Stimulated activated CD4-positive, alpha-beta T cell treated with anti-CD3 and anti-CD28 coated beads, TNF-alpha, amount 100 ng/mL, for 1 hour (primary cell): ENCODE measurements around the gene SKIC3.

Experiments
- DNase-seq, 3 donors: peaks; one replicate each; pipeline ENCODE4 v3.0.0-alpha.2; 2020; ENCODE audit warnings: low read depth in 3 of 3, low spot score in 1 of 3

SKIC3 gene

GRCh38 chr5:95531491-95531890, 23.3 kb downstream of the SKIC3 start:
- DNase-seq, result no peak

GRCh38 chr5:95530416-95530815, 24.4 kb downstream of the SKIC3 start:
- no peak for DNase-seq

GRCh38 chr5:95528565-95528964, 26.2 kb downstream of the SKIC3 start:
- no peak for DNase-seq

- no peak for DNase-seq
These were observed 27.9 kb downstream of the SKIC3 start for GRCh38 chr5:95526871-95527270.

- no peak for DNase-seq
These were observed 30.4 kb downstream of the SKIC3 start for GRCh38 chr5:95524423-95524822.

- no peak for DNase-seq
These were observed 34.6 kb downstream of the SKIC3 start for GRCh38 chr5:95520206-95520605.

- DNase-seq, result no peak
These were observed 35.1 kb downstream of the SKIC3 start for GRCh38 chr5:95519681-95520080.

GRCh38 chr5:95519151-95519550, 35.6 kb downstream of the SKIC3 start:
- DNase-seq, result no peak

GRCh38 chr5:95518417-95518816, 36.4 kb downstream of the SKIC3 start:
- DNase-seq, result no peak

- no peak for DNase-seq
These were observed 43.2 kb downstream of the SKIC3 start for GRCh38 chr5:95511606-95512005.

- DNase-seq, result no peak
These were observed 46.2 kb downstream of the SKIC3 start for GRCh38 chr5:95508550-95508949.
